HUES48 (cell line): Measurements from ENCODE around the gene TM6SF1.

Experiments
- H3K27ac ChIP-seq: one replicate; pipeline ENCODE4 v1.7.0; 2013; ENCODE audit warnings: low read depth, low read length, inconsistent platforms
- H3K27me3 ChIP-seq: 2 replicates; pipeline ENCODE4 v1.6.1; 2013; ENCODE audit warnings: mild to moderate bottlenecking, low read length; ENCODE audit not compliant: control insufficient read depth, insufficient read depth
- H3K36me3 ChIP-seq: 2 replicates; pipeline ENCODE4 v1.6.1; 2013; ENCODE audit warnings: low read length; ENCODE audit not compliant: control insufficient read depth, insufficient read depth
- H3K4me1 ChIP-seq: 2 replicates; pipeline ENCODE4 v1.6.1; 2013; ENCODE audit warnings: mild to moderate bottlenecking, low read length; ENCODE audit not compliant: control insufficient read depth, insufficient read depth
- H3K4me3 ChIP-seq: 2 replicates; pipeline ENCODE4 v1.5.1; 2013; ENCODE audit warnings: mild to moderate bottlenecking, low read depth, low read length
- H3K9ac ChIP-seq: 2 replicates; pipeline ENCODE4 v1.6.1; 2013; ENCODE audit warnings: mild to moderate bottlenecking, low read depth, low read length, moderate library complexity
- H3K9me3 ChIP-seq: 2 replicates; pipeline ENCODE4 v1.6.1; 2013; ENCODE audit warnings: low read length; ENCODE audit not compliant: control insufficient read depth, insufficient read depth

Gene TM6SF1

DNA sequence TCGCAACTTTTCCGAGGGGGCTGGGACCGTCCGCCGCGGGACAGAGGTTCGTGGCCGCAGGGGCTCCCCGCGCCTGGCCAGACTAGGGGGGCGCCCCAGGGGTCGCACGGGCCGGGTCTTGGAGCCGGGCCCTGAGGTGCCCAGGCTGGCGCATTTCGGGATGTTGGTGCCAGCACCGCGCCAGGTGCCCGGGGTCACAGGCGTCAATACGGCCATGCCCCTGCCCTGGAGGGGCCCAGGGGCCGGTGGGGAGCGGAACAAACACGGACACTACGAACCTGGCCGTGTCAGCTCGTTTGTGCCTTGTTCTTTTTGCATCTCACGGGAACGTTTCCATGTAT lies 366 bp downstream of the TM6SF1 start:
- Histone ChIP-seq H3K36me3 (no peaks in the 10 kb centered on the region), H3K27ac (no peak overlapping the region), H3K4me3 (peak overlapping the region; percentile 68), H3K9me3 (no peaks in the 10 kb centered on the region), H3K27me3 (peaks cover 38% of the 10 kb centered on the region), H3K9ac (no peak overlapping the region), H3K4me1 (no peaks in the 10 kb centered on the region)

- peak overlapping the region; percentile 68; the same call in 1 of the 2 replicates for H3K4me3 ChIP-seq
- H3K27me3 ChIP-seq, result peaks cover 38% of the 10 kb centered on the region
- no peaks in the 10 kb centered on the region for H3K9me3 ChIP-seq
- no peak overlapping the region for H3K27ac ChIP-seq
- no peak overlapping the region for H3K9ac ChIP-seq
- no peaks in the 10 kb centered on the region for H3K36me3 ChIP-seq
- no peaks in the 10 kb centered on the region for H3K4me1 ChIP-seq
These were observed 1.1 kb downstream of the TM6SF1 start for GRCh38 chr15:83108266-83109219.

DNA sequence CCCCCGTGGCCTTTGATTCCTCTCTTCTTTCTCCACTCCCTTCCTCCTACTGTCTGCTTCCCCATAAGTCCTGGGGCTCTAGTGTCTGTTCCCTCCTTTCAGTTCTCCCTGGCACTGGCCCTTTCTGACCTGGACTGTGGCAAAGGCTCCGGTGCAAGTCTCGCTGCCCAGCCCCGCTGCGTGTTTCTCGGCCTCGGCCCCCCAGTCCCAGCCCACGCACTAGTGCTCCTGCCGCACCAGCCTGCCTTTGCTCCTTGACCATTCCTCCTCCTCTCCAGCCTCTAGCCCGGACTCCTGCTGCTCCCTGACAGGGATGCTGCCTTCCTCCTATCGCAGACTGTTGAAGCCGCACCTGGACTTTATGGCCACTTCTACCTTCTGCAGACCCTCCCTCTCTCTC lies 2.1 kb downstream of the TM6SF1 start:
- no peak overlapping the region for H3K4me3 ChIP-seq
- H3K9ac ChIP-seq, result no peak overlapping the region
- no peaks in the 10 kb centered on the region for H3K9me3 ChIP-seq
- no peaks in the 10 kb centered on the region for H3K4me1 ChIP-seq
- H3K27ac ChIP-seq, result no peak overlapping the region
- H3K36me3 ChIP-seq, result no peaks in the 10 kb centered on the region
- peaks cover 38% of the 10 kb centered on the region for H3K27me3 ChIP-seq

DNA sequence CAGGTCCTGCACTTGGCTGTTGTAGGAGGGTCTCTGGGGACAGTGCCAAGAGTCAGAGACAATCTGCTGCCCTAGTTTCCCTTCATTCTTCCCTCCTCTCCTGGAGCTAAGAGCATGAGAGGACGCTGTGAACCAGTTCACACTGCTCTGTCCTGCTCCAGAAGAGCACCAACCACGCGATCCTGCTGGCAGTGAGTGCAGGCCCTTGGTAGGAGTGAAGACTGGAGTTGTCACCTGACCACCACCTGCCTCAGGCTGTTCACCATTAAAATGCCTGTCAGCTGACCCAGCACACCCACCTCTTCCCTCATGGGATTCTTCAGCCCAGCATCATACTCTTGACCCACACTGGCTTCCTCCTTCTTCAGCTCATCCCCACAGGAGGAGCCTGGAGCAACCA lies 2.9 kb downstream of the TM6SF1 start:
- Histone ChIP-seq H3K27ac (no peak overlapping the region), H3K36me3 (no peaks in the 10 kb centered on the region), H3K9ac (no peak overlapping the region), H3K4me3 (no peak overlapping the region), H3K9me3 (no peaks in the 10 kb centered on the region), H3K27me3 (peaks cover 37% of the 10 kb centered on the region), H3K4me1 (no peaks in the 10 kb centered on the region)

DNA sequence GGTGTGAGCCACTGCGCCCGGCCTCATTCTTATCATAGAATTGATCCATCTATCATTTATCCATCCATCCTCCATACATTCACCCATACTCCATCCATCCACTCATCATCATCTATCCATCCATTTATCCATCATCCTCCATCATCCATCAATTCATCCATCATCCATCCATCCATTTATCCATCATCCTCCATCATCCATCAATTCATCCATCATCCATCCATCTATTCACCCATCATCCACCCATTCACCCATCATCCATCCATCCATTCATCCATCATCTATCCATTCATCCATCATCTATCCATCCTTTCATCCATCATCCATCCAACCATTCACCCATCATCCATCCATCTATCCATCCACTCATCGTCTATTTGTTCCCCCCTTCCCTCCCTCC lies 3.7 kb downstream of the TM6SF1 start:
- Histone ChIP-seq H3K9me3 (no peaks in the 10 kb centered on the region), H3K27me3 (peaks cover 31% of the 10 kb centered on the region), H3K4me1 (no peaks in the 10 kb centered on the region), H3K9ac (no peak overlapping the region), H3K27ac (no peak overlapping the region), H3K4me3 (no peak overlapping the region), H3K36me3 (no peaks in the 10 kb centered on the region)

DNA sequence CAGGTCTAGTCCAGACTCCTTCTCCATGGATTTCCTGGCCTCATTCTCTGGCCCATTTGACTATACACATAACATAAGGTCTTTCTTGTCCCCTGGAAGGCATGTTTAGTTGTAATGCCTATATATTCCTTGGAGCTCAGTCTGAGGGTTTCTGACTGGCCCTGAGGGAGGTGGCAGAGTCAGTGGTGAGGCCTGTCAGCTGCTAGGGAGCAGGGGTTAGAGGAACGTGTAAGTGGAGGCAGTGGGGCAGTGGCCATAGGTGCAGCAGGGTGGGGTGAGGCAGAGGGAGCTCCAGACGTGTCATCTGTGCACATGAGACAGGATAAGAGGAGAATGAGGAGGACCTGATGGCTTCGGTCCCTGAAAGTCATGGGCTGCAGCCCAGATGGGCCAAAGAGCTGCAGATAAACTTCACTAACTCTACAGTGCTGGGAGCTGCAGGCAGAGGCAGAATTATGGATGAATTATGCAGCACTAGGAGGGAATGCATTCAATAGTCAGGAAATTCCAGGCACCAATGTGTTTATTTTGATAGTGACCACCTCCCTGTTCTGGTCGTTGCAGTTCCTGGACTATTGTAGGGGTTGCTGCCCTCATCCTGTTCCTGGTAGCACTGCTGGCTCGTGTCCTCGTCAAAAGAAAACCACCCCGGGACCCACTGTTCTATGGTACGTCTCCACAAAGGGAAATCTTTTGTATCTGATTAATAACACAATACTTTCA lies 4.9 kb downstream of the TM6SF1 start:
- Histone ChIP-seq H3K36me3 (no peaks in the 10 kb centered on the region), H3K9me3 (no peaks in the 10 kb centered on the region), H3K27ac (no peak overlapping the region), H3K9ac (no peak overlapping the region), H3K4me1 (no peaks in the 10 kb centered on the region), H3K27me3 (peaks cover 20% of the 10 kb centered on the region), H3K4me3 (no peak overlapping the region)

- H3K4me1 ChIP-seq, result no peaks in the 10 kb centered on the region
- H3K27ac ChIP-seq, result no peak overlapping the region
- no peak overlapping the region for H3K9ac ChIP-seq
- no peaks in the 10 kb centered on the region for H3K36me3 ChIP-seq
- H3K9me3 ChIP-seq, result no peaks in the 10 kb centered on the region
- peaks cover 15% of the 10 kb centered on the region for H3K27me3 ChIP-seq
- no peak overlapping the region for H3K4me3 ChIP-seq
These were observed 5.5 kb downstream of the TM6SF1 start for GRCh38 chr15:83112956-83113299.

- Histone ChIP-seq H3K4me3 (no peak overlapping the region), H3K36me3 (no peaks in the 10 kb centered on the region), H3K27me3 (peaks cover 3% of the 10 kb centered on the region; the same call in 1 of the 2 replicates), H3K27ac (no peak overlapping the region), H3K4me1 (no peaks in the 10 kb centered on the region), H3K9ac (no peak overlapping the region), H3K9me3 (no peaks in the 10 kb centered on the region)
These were observed 6.6 kb downstream of the TM6SF1 start for GRCh38 chr15:83113881-83114674.

- Histone ChIP-seq H3K27me3 (no peaks in the 10 kb centered on the region), H3K27ac (no peak overlapping the region), H3K9me3 (no peaks in the 10 kb centered on the region), H3K4me1 (no peaks in the 10 kb centered on the region), H3K36me3 (no peaks in the 10 kb centered on the region), H3K4me3 (no peak overlapping the region), H3K9ac (no peak overlapping the region)
These were observed 7.4 kb downstream of the TM6SF1 start for GRCh38 chr15:83114856-83115255.

- no peak overlapping the region for H3K27ac ChIP-seq
- no peaks in the 10 kb centered on the region for H3K9me3 ChIP-seq
- no peaks in the 10 kb centered on the region for H3K36me3 ChIP-seq
- no peaks in the 10 kb centered on the region for H3K27me3 ChIP-seq
- H3K4me3 ChIP-seq, result no peak overlapping the region
- no peaks in the 10 kb centered on the region for H3K4me1 ChIP-seq
- H3K9ac ChIP-seq, result no peak overlapping the region
These were observed 8.0 kb downstream of the TM6SF1 start for GRCh38 chr15:83115410-83115809.
